B cell (primary cell): ENCODE results near the gene KCNF1. TPM values are rescaled to one million over a fixed set of nuclear protein-coding genes. Genes with fewer than 3 reads are reported as not detected.

ENCODE experiments used
- ATAC-seq: fragments of 200-7000 bp; cut with Tn5 transposase; one replicate; pipeline ENCODE4 v1.10.0; 2021; ENCODE audit warnings: low read depth, mild to moderate bottlenecking, moderate number of reproducible peaks, moderate library complexity
- CTCF ChIA-PET: fragments of 350-600 bp; sonication (Branson Sonifier 250); formaldehyde crosslinking; loops from one replicate; lab custom pipeline; 2021; ENCODE audit warnings: antibody characterized with exemption, inconsistent platforms; lab: Charles Lee
- POLR2A ChIA-PET: fragments of 350-600 bp; sonication (Branson Sonifier 250); formaldehyde crosslinking; loops from one replicate; lab custom pipeline; 2021; ENCODE audit warnings: antibody characterized with exemption; lab: Charles Lee
- DNase-seq: peaks from one replicate; pipeline ENCODE4 v3.0.0; 2013
- H2AFZ ChIP-seq: 2 replicates; pipeline ENCODE4 v1.6.1; 2012; ENCODE audit warnings: mild to moderate bottlenecking, low read depth, low read length; ENCODE audit not compliant: insufficient read depth, poor library complexity, severe bottlenecking
- H3K27ac ChIP-seq, 2 donors: 1 replicate in 1 of 2; 2 replicates in 1 of 2; pipeline ENCODE4 v1.5.1; 2012 to 2013; ENCODE audit warnings: low read length in 2 of 2, mild to moderate bottlenecking in 2 of 2, moderate library complexity in 1 of 2
- H3K27me3 ChIP-seq, 4 experiments: fragments of 200-600 bp in 1 of 4; sonication (generic) in 1 of 4; replicated peaks in 1 of 4; 1 replicate in 2 of 4; 2 replicates in 2 of 4; pipeline versions ENCODE4 v1.6.1 to v1.7.0; 2013 to 2016; ENCODE audit warnings: low read length in 3 of 4, mild to moderate bottlenecking in 2 of 4, mixed read lengths in 1 of 4, moderate library complexity in 1 of 4; ENCODE audit not compliant: insufficient read depth in 4 of 4, control insufficient read depth in 3 of 4; ENCODE audit errors: control extremely low read depth in 1 of 4
- H3K36me3 ChIP-seq, 2 experiments: replicated peaks in 1 of 2; 1 replicate in 1 of 2; 2 replicates in 1 of 2; pipeline versions ENCODE4 v1.6.1 to v1.7.1; 2013; ENCODE audit warnings: low read length in 1 of 2; ENCODE audit not compliant: insufficient read depth in 2 of 2, control insufficient read depth in 1 of 2; ENCODE audit errors: control extremely low read depth in 1 of 2, extremely low read depth in 1 of 2
- H3K4me1 ChIP-seq, 2 donors: fragments of 200-600 bp in 1 of 2; sonication (generic) in 1 of 2; 1 replicate in 1 of 2; 2 replicates in 1 of 2; pipeline versions ENCODE4 v1.5.1 to v1.6.1; 2013 to 2017; ENCODE audit warnings: low read length in 2 of 2; ENCODE audit not compliant: control insufficient read depth in 2 of 2, insufficient read depth in 2 of 2
- H3K4me2 ChIP-seq: replicated peaks from 2 replicates; pipeline ENCODE3; 2012; ENCODE audit warnings: mild to moderate bottlenecking, low read depth, low read length; ENCODE audit not compliant: poor library complexity, severe bottlenecking
- H3K4me3 ChIP-seq, 5 experiments: fragments of 200-600 bp in 1 of 5; sonication (generic) in 1 of 5; 1 replicate in 3 of 5; 2 replicates in 2 of 5; pipeline versions ENCODE4 v1.5.1 to v1.7.0; 2011 to 2016; ENCODE audit warnings: low read length in 4 of 5, mild to moderate bottlenecking in 4 of 5, low read depth in 2 of 5, control low read depth in 1 of 5, moderate library complexity in 1 of 5; ENCODE audit not compliant: insufficient read depth in 1 of 5; ENCODE audit errors: control extremely low read depth in 1 of 5, extremely low read depth in 1 of 5
- H3K79me2 ChIP-seq: fragments of 200-600 bp; sonication (generic); one replicate; pipeline ENCODE4 v1.6.0; 2016; ENCODE audit warnings: low read length; ENCODE audit not compliant: control insufficient read depth, insufficient read depth
- H3K9ac ChIP-seq: fragments of 200-600 bp; sonication (generic); 2 replicates; pipeline ENCODE4 v1.6.1; 2017; ENCODE audit warnings: mild to moderate bottlenecking, low read length, moderate library complexity
- H3K9me3 ChIP-seq, 3 donors: one replicate each; pipeline versions ENCODE4 v1.6.1 to v1.7.1; 2013; ENCODE audit warnings: low read length in 2 of 3; ENCODE audit not compliant: control insufficient read depth in 2 of 3, insufficient read depth in 1 of 3; ENCODE audit errors: control extremely low read depth in 1 of 3
- H4K20me1 ChIP-seq: 2 replicates; pipeline ENCODE4 v1.6.0; 2012; ENCODE audit warnings: mild to moderate bottlenecking, low read length; ENCODE audit not compliant: insufficient read depth, control insufficient read depth, poor library complexity, severe bottlenecking
- H3K27ac Mint-ChIP-seq: one replicate; pipeline ENCODE4 v1.8.0; 2021; ENCODE audit warnings: mixed read lengths
- H3K27me3 Mint-ChIP-seq: one replicate; pipeline ENCODE4 v1.8.0; 2021; ENCODE audit warnings: mixed read lengths
- H3K4me1 Mint-ChIP-seq: one replicate; pipeline ENCODE4 v1.8.0; 2021; ENCODE audit warnings: mixed read lengths
- H3K4me3 Mint-ChIP-seq: one replicate; pipeline ENCODE4 v1.8.0; 2021; ENCODE audit warnings: mixed read lengths
- H3K9me3 Mint-ChIP-seq: one replicate; pipeline ENCODE4 v1.8.0; 2022; ENCODE audit warnings: mixed read lengths; ENCODE audit not compliant: insufficient read depth
- CTCF ChIP-seq: fragments of 200-600 bp; IDR thresholded peaks from one replicate; pipeline ENCODE4 v1.8.0; 2022; ENCODE audit warnings: antibody characterized with exemption, mild to moderate bottlenecking
- EZH2 ChIP-seq: IDR thresholded peaks from 2 replicates; pipeline ENCODE4 v1.6.1; 2012; ENCODE audit warnings: borderline replicate concordance, low read depth, mild to moderate bottlenecking, moderate library complexity, low read length; ENCODE audit not compliant: insufficient read depth, poor library complexity, severe bottlenecking
- WGBS: methylation state at CpG from one replicate; pipeline ENCODE4 v1.1.5; 2013; ENCODE audit warnings: missing lambda C conversion rate; ENCODE audit not compliant: insufficient coverage; 5-methylcytosine and 5-hydroxymethylcytosine counted together
- intact Hi-C: fragments of 100-400 bp; cut with micrococcal nuclease; formaldehyde crosslinking; loops from one replicate; pipeline ENCODE4 v1.10.0; 2022
- polyA plus RNA-seq: library from polyadenylated mRNA; depleted of rRNA; stranded (reverse); fragments of >200 nt; gene quantifications from 2 replicates; pipeline ENCODE4 v1.2.3, GENCODE V29; 2012
- total RNA-seq, 2 donors: library from RNA; stranded (reverse); fragments of 120-200 nt in 1 of 2; gene quantifications; 1 replicate in 1 of 2; 2 replicates in 1 of 2; pipeline versions ENCODE4 v1.2.3 to v1.2.4, GENCODE V29; 2013 to 2022

The KCNF1 gene
- total and polyA plus RNA-seq, 2 donors (not counting 1 experiment from before 2014, with no cell fraction given), result not detected

DNA sequence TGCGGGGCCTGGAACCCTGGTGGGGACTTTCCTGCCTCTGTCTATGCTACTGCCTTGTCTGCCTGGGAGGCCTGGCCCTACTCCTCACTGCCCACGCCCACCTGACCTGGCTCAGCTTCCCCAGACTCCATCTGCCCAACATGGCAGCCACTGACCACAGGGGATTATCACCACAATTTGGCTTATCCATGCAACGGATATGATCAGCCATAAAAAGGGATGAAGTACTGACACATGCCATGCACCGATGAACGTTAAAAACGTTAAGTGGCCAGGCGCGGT lies 5.9 kb upstream of the KCNF1 start:
- H3K9me3 ChIP-seq, result peaks cover 0 to 18% (median 0%) of the 10 kb centered on the region in 3 donors
- no peak for DNase-seq
- no peak overlapping the region for H3K4me3 ChIP-seq
- H3K4me1 ChIP-seq, result no peaks in the 10 kb centered on the region
- H2AFZ ChIP-seq, result no peak overlapping the region
- Mint-ChIP-seq H3K27ac (no peak overlapping the region), H3K4me1 (no peaks in the 10 kb centered on the region), H3K27me3 (peaks cover 24% of the 10 kb centered on the region), H3K9me3 (no peaks in the 10 kb centered on the region), H3K4me3 (no peak overlapping the region)
- ChIA-PET POLR2A (no interaction called here), CTCF (no interaction called here)
- no peak overlapping the region for H3K27ac ChIP-seq
- no peak overlapping the region for H3K9ac ChIP-seq
- no peak for TF ChIP-seq CTCF
- TF ChIP-seq EZH2, result no peak
- intact Hi-C loops, result no loop called here
- no peak for ATAC-seq
- H3K79me2 ChIP-seq, result no peaks in the 10 kb centered on the region
- H4K20me1 ChIP-seq, result no peaks in the 10 kb centered on the region
- H3K4me2 ChIP-seq, result no peak overlapping the region
- peaks cover 0 to 13% (median 2%) of the 10 kb centered on the region in 4 experiments for H3K27me3 ChIP-seq
- no peaks in the 10 kb centered on the region for H3K36me3 ChIP-seq
- WGBS, result 93% methylated on average over 8 of the region's 8 CpGs

DNA sequence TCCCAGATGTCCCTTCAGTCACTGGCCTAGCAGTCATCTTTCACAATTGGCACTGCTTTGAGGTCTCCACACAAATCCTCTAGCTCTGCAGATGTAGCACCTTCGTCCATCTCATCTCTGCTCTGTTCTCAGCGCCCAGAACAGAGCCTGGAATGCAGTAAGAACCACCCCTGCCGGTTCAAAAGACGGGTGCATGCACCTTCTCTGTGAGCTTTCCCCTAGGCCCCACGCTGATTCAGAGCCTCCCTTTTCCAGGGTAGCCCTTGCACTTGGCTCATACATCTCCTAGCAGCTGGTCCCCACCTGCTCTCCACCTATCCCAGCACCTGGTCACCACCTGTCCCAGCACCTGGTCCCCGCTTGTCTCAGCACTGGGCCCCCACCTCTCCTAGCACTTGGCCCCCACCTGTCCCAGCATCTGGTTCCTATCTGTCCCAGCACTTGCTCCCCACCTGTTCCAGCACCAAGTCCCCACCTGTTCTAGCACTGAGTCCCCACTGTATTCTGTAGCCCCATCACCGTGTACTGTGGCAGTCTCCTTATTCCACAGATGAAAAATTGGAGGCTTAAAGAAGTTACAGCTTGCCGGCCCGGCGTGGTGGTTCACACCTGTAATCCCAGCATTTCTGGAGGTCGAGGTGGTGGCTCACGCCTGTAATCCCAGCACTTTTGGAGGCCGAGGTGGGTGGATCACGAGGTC lies 4.7 kb upstream of the KCNF1 start:
- TF ChIP-seq CTCF (no peak), EZH2 (no peak)
- Histone ChIP-seq H3K9ac (no peak overlapping the region), H3K36me3 (no peaks in the 10 kb centered on the region), H2AFZ (no peak overlapping the region), H3K27ac (no peak overlapping the region), H4K20me1 (no peaks in the 10 kb centered on the region), H3K79me2 (no peaks in the 10 kb centered on the region), H3K4me1 (no peaks in the 10 kb centered on the region), H3K4me2 (no peak overlapping the region), H3K9me3 (peaks cover 0 to 18% (median 0%) of the 10 kb centered on the region in 3 donors), H3K27me3 (peaks cover 0 to 20% (median 3%) of the 10 kb centered on the region in 4 experiments), H3K4me3 (no peak overlapping the region)
- POLR2A ChIA-PET, result no interaction called here
- intact Hi-C loops, result no loop called here
- Mint-ChIP-seq H3K27me3 (peaks cover 22% of the 10 kb centered on the region), H3K27ac (no peak overlapping the region), H3K4me1 (peaks cover 2% of the 10 kb centered on the region), H3K9me3 (no peaks in the 10 kb centered on the region), H3K4me3 (no peak overlapping the region)
- ATAC-seq, result no peak
- 88% methylated on average over 14 of the region's 14 CpGs for WGBS
- CTCF ChIA-PET, result interaction anchor here (0.6 kb wide), 1 partner anchor 640 kb away, joined by 3 read pairs; no protein-coding TSS in a partner anchor
- DNase-seq, result no peak
